ENCODE data around the gene NEK1.

DNA sequence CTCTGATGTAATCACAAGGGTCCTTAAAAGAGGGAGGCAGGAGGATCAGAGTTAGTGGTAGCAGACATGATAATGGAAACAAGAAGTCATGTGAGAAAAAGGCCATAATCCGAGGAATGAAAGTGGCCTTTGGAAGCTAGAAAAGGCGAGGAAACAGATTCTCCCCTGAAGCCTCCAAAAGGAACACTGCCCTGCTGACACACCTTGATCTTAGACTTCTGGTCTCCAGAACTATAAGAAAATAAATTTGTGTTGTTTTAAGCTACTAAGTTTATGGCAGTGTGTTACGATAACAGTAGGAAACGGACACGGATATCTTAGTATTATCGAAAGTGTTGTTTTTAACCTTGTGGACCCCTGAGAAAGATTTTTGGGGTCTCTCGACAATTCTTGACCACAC lies 32.4 kb upstream of the NEK1 start:
- TF ChIP-seq, protein P1, sequence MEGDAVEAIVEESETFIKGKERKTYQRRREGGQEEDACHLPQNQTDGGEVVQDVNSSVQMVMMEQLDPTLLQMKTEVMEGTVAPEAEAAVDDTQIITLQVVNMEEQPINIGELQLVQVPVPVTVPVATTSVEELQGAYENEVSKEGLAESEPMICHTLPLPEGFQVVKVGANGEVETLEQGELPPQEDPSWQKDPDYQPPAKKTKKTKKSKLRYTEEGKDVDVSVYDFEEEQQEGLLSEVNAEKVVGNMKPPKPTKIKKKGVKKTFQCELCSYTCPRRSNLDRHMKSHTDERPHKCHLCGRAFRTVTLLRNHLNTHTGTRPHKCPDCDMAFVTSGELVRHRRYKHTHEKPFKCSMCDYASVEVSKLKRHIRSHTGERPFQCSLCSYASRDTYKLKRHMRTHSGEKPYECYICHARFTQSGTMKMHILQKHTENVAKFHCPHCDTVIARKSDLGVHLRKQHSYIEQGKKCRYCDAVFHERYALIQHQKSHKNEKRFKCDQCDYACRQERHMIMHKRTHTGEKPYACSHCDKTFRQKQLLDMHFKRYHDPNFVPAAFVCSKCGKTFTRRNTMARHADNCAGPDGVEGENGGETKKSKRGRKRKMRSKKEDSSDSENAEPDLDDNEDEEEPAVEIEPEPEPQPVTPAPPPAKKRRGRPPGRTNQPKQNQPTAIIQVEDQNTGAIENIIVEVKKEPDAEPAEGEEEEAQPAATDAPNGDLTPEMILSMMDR (IDR thresholded peaks at IDR 0.05; ENCODE audit: low read depth, low read length) = no peak
- no peak for TF ChIP-seq EZH2phosphoT487 (IDR thresholded peaks at IDR 0.05; ENCODE audit: low read depth)
